Gastrocnemius medialis (tissue), 4 donors: ENCODE measurements around the gene KASH5.

Experiments used
- POLR2A ChIP-seq, 2 donors: fragments of 450-650 bp; IDR thresholded peaks; one replicate each; pipeline ENCODE4 v1.6.1; 2017; ENCODE audit warnings: antibody characterized with exemption in 2 of 2, mild to moderate bottlenecking in 2 of 2, moderate library complexity in 2 of 2
- TF ChIP-seq, protein P1 (sequence below), 5 experiments: fragments of 450-650 bp in 3 of 5; fragments of 200-600 bp in 2 of 5; sonication (generic) in 2 of 5; IDR thresholded peaks in 4 of 5; conservative IDR thresholded peaks in 1 of 5; 1 replicate in 4 of 5; 2 replicates in 1 of 5; pipeline ENCODE4 v1.5.1; 2016 to 2019; ENCODE audit warnings: antibody characterized with exemption in 5 of 5, mild to moderate bottlenecking in 3 of 5, moderate library complexity in 3 of 5

DNA sequence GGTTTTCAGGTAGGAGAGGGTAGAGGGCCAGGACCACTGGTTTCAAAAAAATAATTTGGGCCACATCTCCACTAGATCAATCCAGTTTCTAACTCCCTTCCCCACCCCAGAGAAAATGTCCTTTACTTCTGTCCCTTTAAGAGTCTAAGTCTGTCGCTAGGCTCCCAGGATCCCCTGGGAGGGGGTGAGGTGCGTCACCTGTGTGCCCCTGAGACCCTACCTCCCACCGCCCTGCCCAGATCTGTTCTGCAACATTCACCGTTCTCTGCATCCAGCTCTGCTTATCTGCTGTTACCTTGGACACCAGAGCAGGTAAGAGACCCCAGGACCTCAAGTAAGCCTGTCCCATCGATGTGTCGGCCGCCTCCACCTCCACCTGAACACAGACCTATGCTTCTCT is 37.1 kb downstream of the KASH5 start, which contains the start of gene GFY:
- TF ChIP-seq, protein P1, sequence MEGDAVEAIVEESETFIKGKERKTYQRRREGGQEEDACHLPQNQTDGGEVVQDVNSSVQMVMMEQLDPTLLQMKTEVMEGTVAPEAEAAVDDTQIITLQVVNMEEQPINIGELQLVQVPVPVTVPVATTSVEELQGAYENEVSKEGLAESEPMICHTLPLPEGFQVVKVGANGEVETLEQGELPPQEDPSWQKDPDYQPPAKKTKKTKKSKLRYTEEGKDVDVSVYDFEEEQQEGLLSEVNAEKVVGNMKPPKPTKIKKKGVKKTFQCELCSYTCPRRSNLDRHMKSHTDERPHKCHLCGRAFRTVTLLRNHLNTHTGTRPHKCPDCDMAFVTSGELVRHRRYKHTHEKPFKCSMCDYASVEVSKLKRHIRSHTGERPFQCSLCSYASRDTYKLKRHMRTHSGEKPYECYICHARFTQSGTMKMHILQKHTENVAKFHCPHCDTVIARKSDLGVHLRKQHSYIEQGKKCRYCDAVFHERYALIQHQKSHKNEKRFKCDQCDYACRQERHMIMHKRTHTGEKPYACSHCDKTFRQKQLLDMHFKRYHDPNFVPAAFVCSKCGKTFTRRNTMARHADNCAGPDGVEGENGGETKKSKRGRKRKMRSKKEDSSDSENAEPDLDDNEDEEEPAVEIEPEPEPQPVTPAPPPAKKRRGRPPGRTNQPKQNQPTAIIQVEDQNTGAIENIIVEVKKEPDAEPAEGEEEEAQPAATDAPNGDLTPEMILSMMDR (IDR thresholded peaks at IDR 0.05 in 4 of 5, conservative IDR thresholded peaks at IDR 0.05 in 1 of 5): no peak
- TF ChIP-seq POLR2A (IDR thresholded peaks at IDR 0.05): no peak
